Activated gamma-delta T cell treated with anti-CD3 and anti-CD28 coated beads, Interleukin-2, amount 50 U/mL, for 16 hours (primary cell): ENCODE results near the gene BARX2.

Source experiments
- DNase-seq: peaks from one replicate; pipeline ENCODE4 v3.0.0-alpha.2; 2020; ENCODE audit warnings: low read depth

BARX2 gene

GRCh38 chr11:129402206-129403171, 26.8 kb downstream of the BARX2 start:
- no peak for DNase-seq

DNA sequence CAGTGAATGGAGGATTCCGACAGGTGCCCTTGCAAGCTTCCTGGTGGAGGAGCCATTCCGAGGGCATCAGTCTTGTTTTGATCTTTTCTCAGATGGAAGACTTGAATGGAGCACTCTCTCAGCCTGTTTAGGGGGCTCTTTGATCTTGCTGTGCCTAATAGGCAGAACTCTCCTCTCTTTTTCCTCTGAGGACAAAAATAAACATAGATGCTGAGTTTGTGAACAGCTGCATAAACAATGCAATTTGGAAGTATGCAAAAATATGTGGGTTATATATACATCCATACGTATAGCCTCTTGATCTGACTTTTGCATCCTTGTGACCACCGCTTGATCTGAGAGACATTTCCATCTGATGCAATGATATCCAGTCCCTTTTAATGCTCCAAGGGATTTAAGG, 29.1 kb downstream of the BARX2 start:
- DNase-seq: no peak

GRCh38 chr11:129408865-129409444, 33.3 kb downstream of the BARX2 start:
- DNase-seq: no peak

GRCh38 chr11:129410395-129410960, 34.8 kb downstream of the BARX2 start:
- DNase-seq: no peak

- no peak for DNase-seq
These were observed 36.8 kb downstream of the BARX2 start for GRCh38 chr11:129412494-129412893.

DNA sequence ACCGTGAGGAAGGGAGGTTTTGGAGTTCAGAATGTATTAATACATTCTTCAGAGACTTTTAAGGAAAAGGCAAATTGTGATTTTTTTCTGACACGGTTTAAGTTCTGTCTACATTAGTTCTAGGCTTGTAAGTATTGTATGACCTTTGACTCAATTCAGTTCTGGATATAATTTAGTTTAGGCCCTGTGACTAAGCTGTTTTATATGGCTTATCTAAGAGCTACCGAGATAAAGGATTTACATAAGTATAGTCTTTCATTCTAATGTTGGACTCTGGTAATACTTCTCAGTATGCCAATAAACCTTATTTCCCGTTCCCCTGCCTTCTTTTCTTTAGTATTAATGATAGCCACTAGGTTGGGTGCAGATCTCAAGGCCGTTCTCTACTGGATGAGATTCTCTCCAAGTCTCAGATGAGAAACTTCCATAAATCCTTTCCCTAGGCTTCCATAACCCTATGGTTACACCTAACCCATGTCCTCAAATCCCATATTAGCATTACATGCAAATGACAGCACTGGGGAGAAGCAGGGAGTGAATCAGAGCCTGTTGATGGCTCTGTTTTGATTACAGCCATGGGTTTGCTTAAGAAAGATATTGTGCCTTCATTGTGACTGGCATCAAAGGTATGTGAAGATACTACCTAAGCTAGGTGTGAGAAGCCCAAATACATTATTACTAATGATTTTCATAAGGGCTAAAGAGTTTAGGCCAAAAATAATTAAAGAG, 38.7 kb downstream of the BARX2 start:
- DNase-seq: no peak

GRCh38 chr11:129416080-129416820, 40.6 kb downstream of the BARX2 start:
- DNase-seq: no peak

GRCh38 chr11:129417458-129417857, 41.8 kb downstream of the BARX2 start:
- no peak for DNase-seq

DNA sequence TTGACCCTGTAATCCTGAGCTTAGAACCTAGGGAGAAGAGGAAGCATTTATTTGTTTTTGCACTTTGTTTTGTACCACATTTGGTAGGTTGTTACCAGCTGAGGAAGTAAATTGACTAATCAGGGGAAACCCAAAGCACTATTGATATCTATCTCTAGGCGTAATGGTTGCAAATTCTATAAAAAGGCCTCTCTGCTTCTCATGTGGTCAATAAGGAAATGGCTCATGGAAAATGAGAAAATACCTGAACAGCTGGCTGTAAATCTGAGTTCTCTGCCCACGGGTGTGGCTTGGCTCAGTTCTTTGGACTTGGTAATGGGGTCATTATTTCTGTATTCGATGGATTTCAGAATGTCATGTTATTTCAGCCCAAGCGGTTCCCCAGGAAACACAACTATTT, 42.4 kb downstream of the BARX2 start:
- DNase-seq: no peak

DNA sequence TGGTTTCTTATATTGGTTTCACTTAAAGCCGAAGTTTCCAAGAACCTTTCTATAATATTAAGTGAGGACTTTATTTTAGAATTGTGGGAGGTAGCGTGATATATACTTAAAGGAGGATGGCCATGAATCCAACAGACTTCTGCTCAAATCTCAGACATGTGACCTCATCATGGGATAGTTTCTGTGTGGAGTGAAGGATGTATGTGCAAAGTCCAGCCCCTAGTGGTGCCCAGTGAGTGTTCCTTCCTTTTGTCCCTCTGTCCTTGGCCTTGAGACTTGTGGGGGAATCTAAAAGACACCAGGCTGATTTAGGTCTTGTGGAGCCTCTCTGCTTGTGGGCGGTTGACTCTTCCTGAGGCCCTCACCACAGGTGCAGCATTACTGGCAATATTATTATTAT, 43.7 kb downstream of the BARX2 start:
- DNase-seq: no peak

- no peak for DNase-seq
These were observed 47.8 kb downstream of the BARX2 start for GRCh38 chr11:129423426-129423825.

DNA sequence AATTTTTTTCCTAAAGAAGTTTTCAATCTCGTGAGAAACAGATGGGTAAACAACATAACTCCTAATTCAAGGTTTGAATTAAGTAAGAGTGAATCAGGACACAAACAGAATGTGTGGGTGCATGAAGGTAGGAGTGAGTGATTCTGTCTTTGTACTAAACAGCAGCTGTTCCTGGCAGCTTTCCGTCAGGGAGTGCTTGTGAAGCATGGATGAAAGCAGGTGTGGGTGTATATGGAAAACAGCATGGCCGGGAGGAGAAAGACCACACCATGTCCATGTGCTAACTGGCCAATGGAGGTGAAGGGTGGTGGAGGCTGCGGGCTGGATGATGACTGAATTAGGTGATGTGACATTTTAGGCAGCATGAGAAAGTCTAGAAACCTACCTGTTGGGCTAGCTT, 49.6 kb downstream of the BARX2 start:
- no peak for DNase-seq

DNA sequence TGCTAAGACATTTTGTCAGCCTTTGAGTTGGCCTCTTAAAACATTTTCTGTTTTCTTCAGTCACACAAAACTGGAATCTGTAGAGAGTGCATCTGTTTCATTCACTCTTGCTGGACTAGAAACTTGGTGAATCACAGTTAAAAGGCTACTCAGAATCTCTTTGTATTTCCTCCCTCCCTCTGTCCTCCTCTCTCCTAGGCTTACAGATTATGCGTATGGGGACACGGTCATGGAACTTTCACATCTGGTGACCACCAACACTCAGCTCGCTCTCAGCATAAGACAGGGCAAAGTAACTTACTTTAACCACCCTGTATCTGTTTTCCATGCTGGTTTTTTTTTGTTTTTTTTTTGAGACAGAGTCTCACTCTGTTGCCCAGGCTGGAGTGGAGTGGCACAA, 50.4 kb downstream of the BARX2 start:
- no peak for DNase-seq

DNA sequence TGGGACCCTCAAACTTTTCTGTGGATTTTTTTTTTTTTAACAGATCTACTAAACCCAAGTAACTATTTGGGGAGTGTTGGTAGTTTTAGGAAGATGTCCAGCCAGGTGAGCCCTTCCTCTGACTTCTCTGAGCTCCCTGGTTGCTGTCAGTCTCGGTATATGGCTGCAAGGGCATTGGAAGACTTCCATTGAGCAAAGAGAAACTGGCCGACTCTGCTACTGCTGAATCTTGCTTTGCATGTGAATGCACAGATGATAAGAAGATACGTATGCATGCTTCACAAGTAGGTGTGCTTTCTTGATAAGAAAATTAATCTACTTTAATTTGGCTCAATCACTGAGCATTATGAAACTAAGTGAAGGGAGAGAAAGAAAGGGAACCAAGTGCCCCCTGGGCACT, 51.1 kb downstream of the BARX2 start:
- DNase-seq: no peak

- no peak for DNase-seq
These were observed 51.7 kb downstream of the BARX2 start for GRCh38 chr11:129427376-129427775.

- DNase-seq: no peak
These were observed 52.3 kb downstream of the BARX2 start for GRCh38 chr11:129427816-129428406.

DNA sequence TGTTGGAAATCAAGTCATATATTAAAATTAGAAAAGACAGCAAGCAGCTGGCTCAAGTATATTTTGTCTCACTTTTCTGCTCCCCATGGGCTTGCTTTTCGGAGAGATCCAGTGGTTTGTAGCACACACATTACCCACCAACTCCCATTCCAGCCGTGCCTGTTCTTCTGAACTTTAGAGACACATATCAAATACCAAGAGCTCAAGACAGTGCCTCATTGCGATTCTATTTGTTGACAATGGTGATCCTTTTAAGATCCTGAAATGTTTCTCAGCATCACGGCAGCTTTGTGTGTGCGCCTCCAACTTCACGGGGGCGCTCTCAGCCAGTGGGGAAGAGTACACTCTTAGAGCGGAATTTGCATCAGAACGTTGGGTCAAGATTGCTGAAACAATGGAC, 52.9 kb downstream of the BARX2 start:
- DNase-seq: no peak

DNA sequence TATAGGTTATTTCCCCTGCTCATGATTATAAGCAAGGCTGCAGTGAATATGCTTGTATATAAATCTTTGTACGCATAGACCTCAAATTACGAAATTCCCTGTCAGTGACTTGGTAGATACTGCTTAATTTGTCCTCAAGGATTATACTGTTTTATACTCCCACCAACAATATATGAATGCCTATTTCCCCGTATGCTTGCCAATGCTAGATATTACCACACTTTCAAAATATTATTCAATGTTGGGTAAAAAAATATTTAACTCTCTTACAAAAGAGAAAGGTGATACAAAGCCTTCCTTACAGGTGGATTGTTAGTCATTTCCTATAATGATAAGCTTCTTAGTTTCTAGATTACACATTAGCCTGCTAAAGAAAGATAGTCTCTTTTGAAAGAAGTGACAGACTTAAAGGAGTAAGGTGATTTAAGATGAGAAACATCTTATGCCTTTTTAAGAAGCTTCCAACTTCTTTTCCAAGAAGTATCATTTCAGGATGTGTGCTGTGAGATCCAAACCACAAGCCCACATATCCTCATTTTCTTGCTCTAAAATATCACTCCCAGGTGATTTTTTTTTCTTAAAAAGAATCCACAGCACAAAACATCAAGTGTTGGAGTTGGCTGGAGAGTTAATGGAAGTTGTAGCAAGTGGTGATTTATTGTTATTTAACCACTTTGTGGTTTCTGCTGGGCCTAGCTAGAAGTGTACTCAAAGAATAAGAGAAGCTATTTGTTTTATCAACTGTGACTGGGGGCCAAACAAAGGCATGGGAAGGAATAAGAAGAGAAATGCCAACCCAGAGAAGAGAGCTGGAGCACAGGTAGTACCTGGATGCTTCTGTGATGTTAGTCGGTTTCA, 59.2 kb downstream of the BARX2 start:
- DNase-seq: no peak

DNA sequence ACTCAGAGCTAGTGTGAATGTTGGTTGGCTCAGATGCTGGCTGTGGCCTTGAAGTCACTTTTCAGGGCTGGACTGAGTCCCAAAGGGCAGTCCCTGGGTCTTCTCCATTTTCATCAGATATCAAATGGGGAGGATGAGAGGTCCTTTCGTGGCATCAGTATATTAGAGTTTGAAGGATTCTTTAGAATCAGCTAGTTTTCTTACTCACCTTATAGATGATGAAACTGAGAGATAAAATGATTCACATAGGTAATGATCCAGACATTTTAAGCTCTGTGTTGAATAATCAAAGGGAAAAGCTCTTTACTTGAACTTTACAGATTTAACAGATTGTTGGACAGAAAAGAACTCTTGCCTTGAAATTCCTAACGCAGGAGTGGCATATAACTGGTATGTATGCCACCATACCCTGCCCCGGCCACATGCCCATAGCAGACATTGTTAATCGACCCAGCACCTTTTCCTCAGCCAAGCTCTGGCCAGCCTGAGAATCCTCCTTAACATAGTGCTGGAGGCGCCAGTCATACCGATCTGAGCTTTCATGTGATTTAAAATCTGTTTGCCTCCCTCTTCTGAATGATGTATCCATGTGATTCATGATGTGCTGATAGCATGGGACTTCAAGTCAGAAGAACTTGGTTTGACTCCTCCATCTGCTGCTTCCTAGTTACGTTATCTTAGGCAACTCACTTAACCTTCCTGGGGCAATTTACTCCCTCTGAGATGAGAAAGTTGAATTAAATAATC, 60.0 kb downstream of the BARX2 start:
- no peak for DNase-seq

DNA sequence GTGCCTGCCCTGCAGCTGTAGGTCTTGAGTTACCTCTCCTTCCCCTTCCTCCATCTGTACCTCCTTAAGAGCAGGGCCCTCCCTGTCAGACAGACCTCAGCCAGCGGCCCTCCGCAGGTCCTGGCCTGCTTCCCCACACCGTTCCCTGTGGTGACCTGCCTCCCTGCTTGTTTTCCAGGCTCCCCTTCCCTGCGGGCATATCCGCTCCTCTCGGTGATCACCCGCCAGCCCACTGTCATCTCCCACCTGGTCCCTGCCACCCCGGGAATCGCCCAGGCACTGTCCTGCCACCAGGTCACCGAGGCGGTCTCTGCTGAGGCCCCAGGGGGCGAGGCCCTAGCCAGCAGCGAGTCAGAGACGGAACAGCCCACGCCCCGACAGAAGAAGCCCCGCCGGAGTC, 60.9 kb downstream of the BARX2 start:
- DNase-seq: no peak
